ENCODE measurements around the gene AFMID. TPM values are rescaled to one million over a fixed set of nuclear protein-coding genes. Genes with fewer than 3 reads are reported as not detected.

AFMID gene
- total RNA-seq, 1 experiment from 2014 or later, result 59.3 TPM

DNA sequence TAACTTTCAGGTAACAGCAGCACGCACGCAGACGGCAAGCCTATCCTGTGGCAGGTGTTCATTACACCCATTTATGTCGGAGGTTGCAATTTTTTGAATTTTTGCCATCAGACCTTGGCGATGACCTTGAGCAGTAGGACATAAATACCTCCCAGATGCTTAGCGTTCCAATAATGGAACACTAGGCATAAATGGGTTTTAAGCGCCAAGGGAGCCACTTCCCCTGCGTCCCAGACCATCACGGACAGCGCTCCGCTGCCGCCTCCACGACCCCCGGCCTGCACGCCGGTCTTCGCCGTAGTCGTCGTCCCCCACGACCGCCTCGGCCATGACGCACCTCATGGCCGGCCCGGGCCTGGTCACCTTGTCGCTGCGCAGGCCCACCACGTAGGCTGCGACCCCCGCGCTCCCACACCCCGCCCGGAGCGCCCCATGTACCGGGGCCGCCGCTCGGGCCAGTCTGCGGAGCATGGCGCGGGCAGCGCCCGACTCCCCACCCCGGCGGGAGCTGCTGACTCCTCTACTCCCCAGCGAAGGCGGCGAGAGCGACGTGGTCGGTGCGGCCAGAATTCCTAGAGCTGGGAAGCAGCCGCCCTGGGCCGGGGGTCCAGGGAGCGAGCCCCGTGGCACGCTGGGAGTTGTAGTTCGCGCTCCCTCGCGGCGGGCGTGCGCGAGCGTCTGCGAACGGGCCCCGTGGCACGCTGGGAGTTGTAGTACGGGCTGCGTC lies 66.9 kb downstream of the AFMID start:
- ChIA-PET CTCF (interaction anchor here (0.7 to 0.8 kb wide), 2 partner anchors 26 to 80 kb away, joined by 4 read pairs; no protein-coding TSS in a partner anchor), POLR2A (interaction anchor here (0.5 to 0.6 kb wide), 3 partner anchors 27 to 831 kb away, joined by 3 to 6 read pairs (median 3); no protein-coding TSS in a partner anchor)
- no peak for DNase-seq (ENCODE audit: low read depth, low spot score)
- no peaks in the 10 kb centered on the region for H3K27me3 ChIP-seq (ENCODE audit: control insufficient read depth, insufficient read depth, low read length)
- peaks cover 37% of the 10 kb centered on the region for H3K4me1 ChIP-seq (ENCODE audit: control insufficient read depth, insufficient read depth, low read length)
- peak; percentile 82 for ATAC-seq
- TF ChIP-seq CTCF (IDR thresholded peaks at IDR 0.05) (no peak), POLR2AphosphoS5 (IDR thresholded peaks at IDR 0.05; ENCODE audit: low read depth, low read length) (peak; percentile 39; the same call in 1 of the 2 replicates), TCF7L2 (IDR thresholded peaks at IDR 0.05; ENCODE audit: low read depth, low read length) (no peak), REST (IDR thresholded peaks at IDR 0.05; ENCODE audit: insufficient read depth in 1 of 2, low read depth in 2 of 2, low read length in 1 of 2) (no peak; a peak in 1 of 4 replicates), SIN3A (IDR thresholded peaks at IDR 0.05; ENCODE audit: borderline replicate concordance, insufficient read depth, low read depth, low read length) (0 out of 2 replicates have a peak, but pooled peaks have one; percentile 43)
- no peaks in the 10 kb centered on the region for H3K9me3 ChIP-seq (ENCODE audit: control insufficient read depth, insufficient read depth, low read depth, low read length)
- no TSS peak for BruUV-seq (replicated peaks)
- in situ Hi-C loops (cut with HindIII; ENCODE audit: low pct_unique_long_range_greater_than_20kb, low sequenced_read_pairs), result no loop called here
- H3K27ac ChIP-seq (ENCODE audit: low read length), result peak overlapping the region; percentile 82
- H3K36me3 ChIP-seq (ENCODE audit: control insufficient read depth, insufficient read depth, low read length), result no peaks in the 10 kb centered on the region
- peak overlapping the region; percentile 81 to 88 for H3K4me3 ChIP-seq (ENCODE audit: low read depth in 2 of 2, low read length in 2 of 2)
- intact Hi-C loops (cut with micrococcal nuclease; ENCODE audit: unreplicated experiment), result loop anchor here (5.0 kb wide), 1 partner anchor 168 kb away; no protein-coding TSS in a partner anchor

GRCh38 chr17:78255029-78255656 lies 68.0 kb downstream of the AFMID start:
- peaks cover 39% of the 10 kb centered on the region for H3K4me1 ChIP-seq (ENCODE audit: control insufficient read depth, insufficient read depth, low read length)
- ATAC-seq (no peak), DNase-seq (ENCODE audit: low read depth, low spot score) (no peak)
- in situ Hi-C loops (cut with HindIII; ENCODE audit: low pct_unique_long_range_greater_than_20kb, low sequenced_read_pairs) (no loop called here), intact Hi-C loops (cut with micrococcal nuclease; ENCODE audit: unreplicated experiment) (no loop called here)
- H3K27ac ChIP-seq (ENCODE audit: low read length), result no peak overlapping the region
- no peak for TF ChIP-seq CTCF (IDR thresholded peaks at IDR 0.05)
- no peak for TF ChIP-seq SIN3A (IDR thresholded peaks at IDR 0.05; ENCODE audit: borderline replicate concordance, insufficient read depth, low read depth, low read length)
- TF ChIP-seq TCF7L2 (IDR thresholded peaks at IDR 0.05; ENCODE audit: low read depth, low read length), result no peak
- no peak for TF ChIP-seq REST (IDR thresholded peaks at IDR 0.05; ENCODE audit: insufficient read depth in 1 of 2, low read depth in 2 of 2, low read length in 1 of 2)
- no peak for TF ChIP-seq POLR2AphosphoS5 (IDR thresholded peaks at IDR 0.05; ENCODE audit: low read depth, low read length)
- H3K36me3 ChIP-seq (ENCODE audit: control insufficient read depth, insufficient read depth, low read length), result no peaks in the 10 kb centered on the region
- H3K4me3 ChIP-seq (ENCODE audit: low read depth in 2 of 2, low read length in 2 of 2), result no peak overlapping the region
- no peaks in the 10 kb centered on the region for H3K27me3 ChIP-seq (ENCODE audit: control insufficient read depth, insufficient read depth, low read length)
- H3K9me3 ChIP-seq (ENCODE audit: control insufficient read depth, insufficient read depth, low read depth, low read length), result no peaks in the 10 kb centered on the region
- BruUV-seq (replicated peaks), result no TSS peak
- ChIA-PET POLR2A (interaction anchor here (0.5 kb wide), 2 partner anchors 26 to 343 kb away, joined by 3 to 6 read pairs; no protein-coding TSS in a partner anchor), CTCF (interaction anchor here (0.6 to 0.8 kb wide), 2 partner anchors 63 to 79 kb away, joined by 4 read pairs; no protein-coding TSS in a partner anchor)
